Measurements from ENCODE around the gene PROB1. TPM values are rescaled to one million over a fixed set of nuclear protein-coding genes. Genes with fewer than 3 reads are reported as not detected.

PROB1 gene
- total RNA-seq, 1 donor from 2014 or later, result 1.9 TPM

GRCh38 chr5:139404484-139404840 lies 9.6 kb upstream of the PROB1 start:
- H3K4me3 ChIP-seq, result peak overlapping the region; percentile 51
- no peaks in the 10 kb centered on the region for H3K27me3 ChIP-seq
- no peaks in the 10 kb centered on the region for H3K9me3 ChIP-seq
- H3K27ac ChIP-seq, result peak overlapping the region; percentile 89
- intact Hi-C loops (cut with DNase I), result no loop called here
- H3K36me3 ChIP-seq, result no peaks in the 10 kb centered on the region
- no peak for ATAC-seq
- TF ChIP-seq CTCF (IDR thresholded peaks at IDR 0.05), result no peak
- H3K4me1 ChIP-seq, result peaks cover 6% of the 10 kb centered on the region
- DNase-seq, result no peak

GRCh38 chr5:139403787-139404483 lies 9.0 kb upstream of the PROB1 start, which contains the start of gene SPATA24:
Gene SPATA24 (minus strand): TSS chr5:139404089. CDS start chr5:139404060, 29 bp downstream.
- Histone ChIP-seq H3K27ac (peak within 1 kb of the TSS; percentile 89), H3K27me3 (no peaks in the 10 kb centered on the region), H3K36me3 (no peaks in the 10 kb centered on the region), H3K9me3 (no peaks in the 10 kb centered on the region), H3K4me3 (peak within 1 kb of the TSS; percentile 51), H3K4me1 (peaks cover 6% of the 10 kb centered on the region)
- intact Hi-C loops (cut with DNase I), result no loop called here
- DNase-seq (peak; percentile 99), ATAC-seq (peak; percentile 97)
- no peak for TF ChIP-seq CTCF (IDR thresholded peaks at IDR 0.05)

- Histone ChIP-seq H3K36me3 (no peaks in the 10 kb centered on the region), H3K27me3 (no peaks in the 10 kb centered on the region), H3K27ac (peak overlapping the region; percentile 89), H3K4me3 (peak overlapping the region; percentile 51), H3K4me1 (peaks cover 6% of the 10 kb centered on the region), H3K9me3 (no peaks in the 10 kb centered on the region)
- ATAC-seq (no peak), DNase-seq (no peak)
- intact Hi-C loops (cut with DNase I), result no loop called here
- TF ChIP-seq CTCF (IDR thresholded peaks at IDR 0.05), result no peak
Measured at GRCh38 chr5:139403418-139403786, 8.5 kb upstream of the PROB1 start.

- Histone ChIP-seq H3K4me1 (peaks cover 6% of the 10 kb centered on the region), H3K9me3 (no peaks in the 10 kb centered on the region), H3K4me3 (no peak overlapping the region), H3K27ac (peak overlapping the region; percentile 89), H3K27me3 (no peaks in the 10 kb centered on the region), H3K36me3 (no peaks in the 10 kb centered on the region)
- peak; percentile 44 for TF ChIP-seq CTCF (IDR thresholded peaks at IDR 0.05)
- intact Hi-C loops (cut with DNase I), result no loop called here
- ATAC-seq, result peak; percentile 5
- DNase-seq, result no peak
Measured at GRCh38 chr5:139402561-139403158, 7.8 kb upstream of the PROB1 start.

GRCh38 chr5:139401546-139401945 lies 6.6 kb upstream of the PROB1 start:
- Histone ChIP-seq H3K4me3 (no peak overlapping the region), H3K27me3 (no peaks in the 10 kb centered on the region), H3K27ac (no peak overlapping the region), H3K9me3 (no peaks in the 10 kb centered on the region), H3K36me3 (no peaks in the 10 kb centered on the region), H3K4me1 (peaks cover 6% of the 10 kb centered on the region)
- ATAC-seq (no peak), DNase-seq (no peak)
- no peak for TF ChIP-seq CTCF (IDR thresholded peaks at IDR 0.05)
- intact Hi-C loops (cut with DNase I), result no loop called here
